Endothelial cell of umbilical vein (primary cell): ENCODE measurements around the gene NARS2. TPM values are rescaled to one million over a fixed set of nuclear protein-coding genes. Genes with fewer than 3 reads are reported as not detected.

Source experiments
- BruUV-seq: library from RNA; stranded (reverse); fragments of 400-500 nt; replicated peaks from 2 replicates; lab custom pipeline; 2021; lab: Mats Ljungman, UMichigan
- CTCF ChIA-PET: fragments of 300-600, 350-600 bp; sonication (Branson Sonifier 250); formaldehyde crosslinking; loops from one replicate; lab custom pipeline; 2021; ENCODE audit warnings: antibody characterized with exemption, inconsistent platforms; lab: Charles Lee
- POLR2A ChIA-PET: fragments of 300-600, 350-600 bp; sonication (Branson Sonifier 250); formaldehyde crosslinking; loops from one replicate; lab custom pipeline; 2021; ENCODE audit warnings: antibody characterized with exemption, inconsistent platforms; lab: Charles Lee
- DNase-seq: peaks from one replicate; pipeline ENCODE4 v3.0.0-alpha.2; 2011; ENCODE audit warnings: low read depth, low spot score
- FAIRE-seq: peaks from 2 replicates; lab custom pipeline; 2011; peaks lifted over from hg19 to GRCh38; lab: Jason Lieb, UNC
- H2AFZ ChIP-seq: 2 replicates; pipeline ENCODE4 v1.6.0; 2012; ENCODE audit warnings: low read depth, low read length, control low read depth, inconsistent platforms
- H3K27ac ChIP-seq: 2 replicates; pipeline ENCODE4 v1.5.1; 2011; ENCODE audit warnings: low read depth, mild to moderate bottlenecking, control low read depth, low read length, moderate library complexity; ENCODE audit not compliant: insufficient read depth
- H3K27me3 ChIP-seq, 2 experiments: 2 replicates each; pipeline versions ENCODE4 v1.6.0 to v1.6.1; 2011; ENCODE audit warnings: low read length in 2 of 2, mixed read lengths in 1 of 2; ENCODE audit not compliant: control insufficient read depth in 2 of 2, insufficient read depth in 2 of 2
- H3K36me3 ChIP-seq, 2 experiments: 2 replicates in 1 of 2; 3 replicates in 1 of 2; pipeline ENCODE4 v1.5.1; 2011; ENCODE audit warnings: low read length in 2 of 2, mild to moderate bottlenecking in 1 of 2, moderate library complexity in 1 of 2; ENCODE audit not compliant: control insufficient read depth in 2 of 2, insufficient read depth in 2 of 2; ENCODE audit errors: extremely low read depth in 1 of 2
- H3K4me1 ChIP-seq: 3 replicates; pipeline ENCODE4 v1.5.1; 2011; ENCODE audit warnings: mild to moderate bottlenecking, low read length; ENCODE audit not compliant: control insufficient read depth, insufficient read depth; ENCODE audit errors: extremely low read depth
- H3K4me2 ChIP-seq: 2 replicates; pipeline ENCODE4 v1.6.1; 2011; ENCODE audit warnings: low read length, control low read depth, mixed read lengths; ENCODE audit not compliant: insufficient read depth
- H3K4me3 ChIP-seq, 3 experiments: fragments of 200-600 bp in 1 of 3; sonication (generic), shearing (Covaris generic) in 1 of 3; replicated peaks in 1 of 3; 2 replicates each; pipeline ENCODE4 v1.5.1; 2011 to 2016; ENCODE audit warnings: control low read depth in 3 of 3, low read length in 3 of 3, mild to moderate bottlenecking in 2 of 3, inconsistent platforms in 1 of 3, low read depth in 1 of 3, moderate library complexity in 1 of 3; ENCODE audit not compliant: insufficient read depth in 1 of 3
- H3K79me2 ChIP-seq: 2 replicates; pipeline ENCODE4 v1.6.0; 2012; ENCODE audit warnings: low read length, inconsistent platforms; ENCODE audit not compliant: control insufficient read depth, insufficient read depth
- H3K9ac ChIP-seq: replicated peaks from 2 replicates; pipeline ENCODE3; 2011; ENCODE audit warnings: low read length, control low read depth; ENCODE audit not compliant: insufficient read depth; ENCODE audit errors: extremely low read depth
- H3K9me1 ChIP-seq: replicated peaks from 3 replicates; pipeline ENCODE4 v1.6.0; 2011; ENCODE audit warnings: mild to moderate bottlenecking, low read length; ENCODE audit not compliant: control insufficient read depth, insufficient read depth; ENCODE audit errors: extremely low read depth
- H3K9me3 ChIP-seq: replicated peaks from 2 replicates; pipeline ENCODE4 v1.5.1; 2012; ENCODE audit warnings: low read length, inconsistent platforms; ENCODE audit not compliant: control insufficient read depth, insufficient read depth
- H4K20me1 ChIP-seq: replicated peaks from 2 replicates; pipeline ENCODE3; 2011; ENCODE audit warnings: mild to moderate bottlenecking, low read length; ENCODE audit not compliant: control insufficient read depth, insufficient read depth; ENCODE audit errors: extremely low read depth
- CTCF ChIP-seq, 2 donors: IDR thresholded peaks; 1 replicate in 1 of 2; 2 replicates in 1 of 2; pipeline ENCODE4 v1.5.1; 2011; ENCODE audit warnings: low read length in 2 of 2, mild to moderate bottlenecking in 2 of 2, moderate library complexity in 2 of 2, control low read depth in 1 of 2, inconsistent platforms in 1 of 2, low read depth in 1 of 2; ENCODE audit not compliant: insufficient read depth in 1 of 2; ENCODE audit errors: extremely low read depth in 1 of 2
- EZH2 ChIP-seq: IDR thresholded peaks from 2 replicates; pipeline ENCODE4 v1.6.1; 2012; ENCODE audit warnings: borderline replicate concordance, low read depth, mild to moderate bottlenecking, moderate library complexity, low read length, inconsistent platforms; ENCODE audit not compliant: severe bottlenecking
- FOS ChIP-seq: IDR thresholded peaks from 2 replicates; pipeline ENCODE4 v1.6.1; 2011; ENCODE audit warnings: mild to moderate bottlenecking, low read length, moderate library complexity, borderline replicate concordance; ENCODE audit not compliant: insufficient read depth
- GATA2 ChIP-seq: IDR thresholded peaks from 2 replicates; pipeline ENCODE4 v1.7.0; 2011; ENCODE audit warnings: low read depth, mild to moderate bottlenecking, moderate library complexity, mixed read lengths, low read length; ENCODE audit not compliant: insufficient read length, insufficient read depth
- JUN ChIP-seq: IDR thresholded peaks from 2 replicates; pipeline ENCODE4 v1.6.1; 2011; ENCODE audit warnings: borderline replicate concordance, low read depth; ENCODE audit not compliant: insufficient read length, insufficient read depth
- MAX ChIP-seq: IDR thresholded peaks from 2 replicates; pipeline ENCODE4 v1.6.1; 2011; ENCODE audit not compliant: insufficient read depth, insufficient read length
- MYC ChIP-seq: IDR thresholded peaks from one replicate; pipeline ENCODE4 v1.6.1; 2011; ENCODE audit warnings: mild to moderate bottlenecking, low read depth, low read length
- POLR2A ChIP-seq: IDR thresholded peaks from 2 replicates; pipeline ENCODE4 v1.6.1; 2012; ENCODE audit warnings: low read depth, mild to moderate bottlenecking, control low read depth, low read length
- POLR2AphosphoS5 ChIP-seq: IDR thresholded peaks from 2 replicates; pipeline ENCODE4 v1.6.1; 2012; ENCODE audit warnings: low read depth, mild to moderate bottlenecking, control low read depth, low read length, moderate library complexity; ENCODE audit not compliant: insufficient read depth
- dilution Hi-C: fragments of 300-500 bp; cut with MboI; formaldehyde crosslinking; loops from one replicate; pipeline ENCODE4 v1.15.0; 2019; ENCODE audit warnings: low sequenced_read_pairs; ENCODE audit not compliant: extremely low pct_ligation_motif_present
- intact Hi-C: fragments of 100-400 bp; cut with micrococcal nuclease; formaldehyde crosslinking; loops from one replicate; pipeline ENCODE4 v1.10.0; 2022
- polyA plus RNA-seq, 4 experiments: library from polyadenylated mRNA; depleted of rRNA in 3 of 4; stranded (reverse) in 3 of 4; unstranded in 1 of 4; fragments of >200 nt; gene quantifications; 2 replicates each; pipeline versions ENCODE4 v1.2.1 to v1.2.3, GENCODE V29; 2011 to 2012; ENCODE audit warnings: missing spikeins in 1 of 4
- total RNA-seq: library from RNA; stranded (reverse); gene quantifications from 2 replicates; pipeline ENCODE4 v1.2.3, GENCODE V29; 2021

Gene NARS2
- total and polyA plus RNA-seq, 2 donors (not counting 3 experiments of a cell fraction or from before 2014, with no cell fraction given): 6.9 to 16.7 TPM

GRCh38 chr11:78451371-78452150 is 123.1 kb downstream of the NARS2 start:
- no peaks in the 10 kb centered on the region for H3K27me3 ChIP-seq
- dilution Hi-C loops: no loop called here
- H3K9me1 ChIP-seq: peaks cover 3% of the 10 kb centered on the region
- H4K20me1 ChIP-seq: no peaks in the 10 kb centered on the region
- no TSS peak for BruUV-seq
- peaks cover 8% of the 10 kb centered on the region for H3K4me1 ChIP-seq
- intact Hi-C loops: no loop called here
- peak; percentile 8 for DNase-seq
- H3K9ac ChIP-seq: no peak overlapping the region
- H3K27ac ChIP-seq: no peak overlapping the region
- no peak for TF ChIP-seq MAX
- TF ChIP-seq EZH2: no peak
- TF ChIP-seq POLR2A: no peak
- TF ChIP-seq FOS: no peak
- no peak for TF ChIP-seq CTCF (IDR thresholded peaks at IDR 0.05; ENCODE audit: extremely low read depth in 1 of 2, insufficient read depth in 1 of 2, low read depth in 1 of 2, low read length in 2 of 2)
- TF ChIP-seq JUN: no peak
- TF ChIP-seq POLR2AphosphoS5: no peak
- TF ChIP-seq GATA2: no peak
- TF ChIP-seq MYC: no peak
- H3K36me3 ChIP-seq: peaks cover 0 to 3% of the 10 kb centered on the region in 2 experiments
- H3K79me2 ChIP-seq: no peaks in the 10 kb centered on the region
- CTCF ChIA-PET: interaction anchor here (1.2 kb wide), 1 partner anchor 113 kb away, joined by 4 read pairs; no protein-coding TSS in a partner anchor
- no peak overlapping the region for H3K4me3 ChIP-seq
- FAIRE-seq: no peak
- H3K4me2 ChIP-seq: no peak overlapping the region
- POLR2A ChIA-PET: no interaction called here
- H3K9me3 ChIP-seq: no peaks in the 10 kb centered on the region
- no peak overlapping the region for H2AFZ ChIP-seq
